Tibial artery (tissue), 4 donors: ENCODE data around the gene HS1BP3.

Source experiments
- DNase-seq, 2 donors: peaks; one replicate each; pipeline ENCODE4 v3.0.0-alpha.2; 2019
- H3K27ac ChIP-seq, 2 donors: fragments of 200-600 bp; sonication (generic) in 1 of 2; 1 replicate in 1 of 2; 2 replicates in 1 of 2; pipeline ENCODE4 v1.5.1; 2018 to 2019; ENCODE audit warnings: mild to moderate bottlenecking in 1 of 2
- H3K27me3 ChIP-seq, 2 donors: fragments of 200-600 bp; sonication (generic) in 1 of 2; one replicate each; pipeline versions ENCODE4 v1.5.1 to v1.6.0; 2016 to 2019
- H3K36me3 ChIP-seq, 3 donors: fragments of 200-600 bp; sonication (generic) in 2 of 3; one replicate each; pipeline ENCODE4 v1.5.1; 2016 to 2019; ENCODE audit warnings: mild to moderate bottlenecking in 2 of 3
- H3K4me1 ChIP-seq, 4 donors: fragments of 200-600 bp; sonication (generic) in 2 of 4; 1 replicate in 3 of 4; 2 replicates in 1 of 4; pipeline ENCODE4 v1.5.1; 2016 to 2019
- H3K4me3 ChIP-seq, 2 donors: fragments of 200-600 bp; sonication (generic) in 1 of 2; 1 replicate in 1 of 2; 2 replicates in 1 of 2; pipeline ENCODE4 v1.5.1; 2018 to 2019; ENCODE audit warnings: mild to moderate bottlenecking in 2 of 2
- H3K9me3 ChIP-seq, 3 donors: fragments of 200-600 bp; sonication (generic) in 1 of 3; one replicate each; pipeline ENCODE4 v1.5.1; 2016 to 2019
- intact Hi-C: fragments of 100-400 bp; cut with DNase I; formaldehyde crosslinking; loops from one replicate; pipeline ENCODE4 v1.15.0; 2023; ENCODE audit warnings: low total_unique reads
- TF ChIP-seq, protein P1 (sequence below), 2 experiments: fragments of 200-600 bp in 1 of 2; fragments of 450-650 bp in 1 of 2; IDR thresholded peaks; one replicate each; pipeline ENCODE4 v1.5.1; 2017 to 2019; ENCODE audit warnings: antibody characterized with exemption in 2 of 2, mild to moderate bottlenecking in 1 of 2, moderate library complexity in 1 of 2

Gene HS1BP3

DNA sequence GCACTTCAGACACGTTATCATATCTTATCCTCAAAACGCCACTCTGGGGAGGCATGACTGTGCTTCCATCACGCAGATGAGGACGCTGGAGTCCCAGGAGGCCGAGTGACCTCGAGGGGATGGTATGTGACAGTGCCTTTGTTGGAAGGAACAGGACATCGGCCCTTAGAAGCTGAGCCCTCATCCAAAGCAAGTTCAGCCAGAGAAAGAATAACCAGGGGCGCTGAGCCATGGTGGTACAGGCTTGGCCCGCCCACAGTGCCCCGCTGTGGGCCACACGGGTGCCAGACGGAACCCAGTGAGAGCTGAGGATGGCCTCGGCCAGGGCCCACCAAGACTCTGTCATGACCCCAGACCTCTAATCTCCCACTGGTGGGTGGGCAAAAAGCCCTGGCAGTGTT lies 31.3 kb downstream of the HS1BP3 start:
- Histone ChIP-seq H3K4me1 (peaks cover 16 to 67% (median 61%) of the 10 kb centered on the region in 4 donors), H3K27me3 (no peaks in the 10 kb centered on the region), H3K27ac (peak overlapping the region; percentile 97 to 99), H3K36me3 (peaks cover 43 to 50% (median 49%) of the 10 kb centered on the region in 3 donors), H3K9me3 (no peaks in the 10 kb centered on the region), H3K4me3 (no peak overlapping the region)
- intact Hi-C loops: loop anchor here (2.0 to 5.0 kb wide), 2 partner anchors 15 to 167 kb away; no protein-coding TSS in a partner anchor
- TF ChIP-seq, protein P1, sequence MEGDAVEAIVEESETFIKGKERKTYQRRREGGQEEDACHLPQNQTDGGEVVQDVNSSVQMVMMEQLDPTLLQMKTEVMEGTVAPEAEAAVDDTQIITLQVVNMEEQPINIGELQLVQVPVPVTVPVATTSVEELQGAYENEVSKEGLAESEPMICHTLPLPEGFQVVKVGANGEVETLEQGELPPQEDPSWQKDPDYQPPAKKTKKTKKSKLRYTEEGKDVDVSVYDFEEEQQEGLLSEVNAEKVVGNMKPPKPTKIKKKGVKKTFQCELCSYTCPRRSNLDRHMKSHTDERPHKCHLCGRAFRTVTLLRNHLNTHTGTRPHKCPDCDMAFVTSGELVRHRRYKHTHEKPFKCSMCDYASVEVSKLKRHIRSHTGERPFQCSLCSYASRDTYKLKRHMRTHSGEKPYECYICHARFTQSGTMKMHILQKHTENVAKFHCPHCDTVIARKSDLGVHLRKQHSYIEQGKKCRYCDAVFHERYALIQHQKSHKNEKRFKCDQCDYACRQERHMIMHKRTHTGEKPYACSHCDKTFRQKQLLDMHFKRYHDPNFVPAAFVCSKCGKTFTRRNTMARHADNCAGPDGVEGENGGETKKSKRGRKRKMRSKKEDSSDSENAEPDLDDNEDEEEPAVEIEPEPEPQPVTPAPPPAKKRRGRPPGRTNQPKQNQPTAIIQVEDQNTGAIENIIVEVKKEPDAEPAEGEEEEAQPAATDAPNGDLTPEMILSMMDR (IDR thresholded peaks at IDR 0.05): no peak
- DNase-seq: peak; percentile 31 to 73

DNA sequence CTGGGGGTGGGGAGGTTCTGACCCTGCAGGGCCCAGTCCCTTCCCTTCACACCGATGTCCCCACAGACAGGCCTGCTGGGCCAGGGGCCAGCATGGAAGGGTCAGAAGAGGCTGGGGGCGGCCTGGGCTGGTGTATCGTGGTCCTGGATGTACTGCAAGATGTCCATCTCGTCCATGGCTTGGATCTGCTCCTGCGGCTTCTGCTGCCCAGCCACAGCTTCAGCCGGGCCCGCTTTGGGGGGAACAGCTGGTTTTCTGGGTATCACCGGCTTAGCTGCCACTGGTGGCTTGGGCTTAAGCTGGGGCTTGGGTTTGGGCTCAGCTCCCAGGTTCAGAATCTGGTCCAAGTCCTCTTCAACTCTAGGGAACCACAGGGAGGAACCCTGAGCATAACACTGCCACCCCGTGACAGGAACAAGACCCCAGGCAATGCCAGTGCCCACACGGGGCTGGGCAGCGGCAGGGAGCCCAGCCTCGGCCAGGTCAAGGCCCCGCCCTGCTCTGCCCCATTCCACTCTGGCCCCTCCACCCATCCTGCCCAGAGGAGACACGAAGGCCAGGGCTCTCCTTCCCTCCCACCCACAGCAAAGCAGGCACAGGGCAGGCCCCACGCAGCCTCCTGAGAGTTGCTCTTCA lies 31.9 kb downstream of the HS1BP3 start:
- H3K27ac ChIP-seq: peak overlapping the region; percentile 97 to 99
- H3K4me1 ChIP-seq: peaks cover 16 to 73% (median 67%) of the 10 kb centered on the region in 4 donors
- H3K4me3 ChIP-seq: peak overlapping the region; percentile 1 to 2
- H3K36me3 ChIP-seq: peaks cover 36 to 43% (median 43%) of the 10 kb centered on the region in 3 donors
- DNase-seq: peak; percentile 24 to 77
- no peaks in the 10 kb centered on the region for H3K9me3 ChIP-seq
- no peaks in the 10 kb centered on the region for H3K27me3 ChIP-seq
- intact Hi-C loops: loop anchor here (2.0 to 5.0 kb wide), 2 partner anchors 16 to 167 kb away; no protein-coding TSS in a partner anchor
- TF ChIP-seq, protein P1 (IDR thresholded peaks at IDR 0.05): no peak

DNA sequence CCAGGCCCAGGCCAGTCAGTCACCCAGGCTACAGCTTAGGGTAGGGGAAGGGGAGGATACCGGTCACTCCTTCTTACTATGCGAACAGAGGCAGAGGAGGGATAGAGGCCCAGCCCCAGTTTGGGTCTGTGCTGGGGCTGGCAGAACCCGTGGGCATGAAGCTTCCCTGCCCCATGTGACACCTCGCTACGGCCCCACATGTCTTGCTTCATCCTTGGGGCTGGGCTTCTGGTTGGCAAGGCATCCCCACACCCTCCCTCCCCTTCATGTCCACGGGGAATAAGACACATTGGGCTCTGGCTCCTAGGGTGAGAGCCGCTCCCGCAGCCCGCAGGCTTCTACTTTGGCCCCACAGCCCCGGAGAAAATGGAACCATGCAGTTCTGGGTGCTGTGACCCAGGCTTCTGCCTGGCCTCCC lies 32.4 kb downstream of the HS1BP3 start:
- DNase-seq: peak; percentile 82 to 95
- Histone ChIP-seq H3K27ac (peak overlapping the region; percentile 97 to 99), H3K36me3 (peaks cover 31 to 38% (median 38%) of the 10 kb centered on the region in 3 donors), H3K9me3 (no peaks in the 10 kb centered on the region), H3K4me3 (peak overlapping the region; percentile 1 to 2), H3K4me1 (peaks cover 16 to 78% (median 72%) of the 10 kb centered on the region in 4 donors), H3K27me3 (no peaks in the 10 kb centered on the region)
- intact Hi-C loops: loop anchor here (2.0 to 5.0 kb wide), 2 partner anchors 16 to 166 kb away; no protein-coding TSS in a partner anchor
- TF ChIP-seq, protein P1 (IDR thresholded peaks at IDR 0.05): no peak

DNA sequence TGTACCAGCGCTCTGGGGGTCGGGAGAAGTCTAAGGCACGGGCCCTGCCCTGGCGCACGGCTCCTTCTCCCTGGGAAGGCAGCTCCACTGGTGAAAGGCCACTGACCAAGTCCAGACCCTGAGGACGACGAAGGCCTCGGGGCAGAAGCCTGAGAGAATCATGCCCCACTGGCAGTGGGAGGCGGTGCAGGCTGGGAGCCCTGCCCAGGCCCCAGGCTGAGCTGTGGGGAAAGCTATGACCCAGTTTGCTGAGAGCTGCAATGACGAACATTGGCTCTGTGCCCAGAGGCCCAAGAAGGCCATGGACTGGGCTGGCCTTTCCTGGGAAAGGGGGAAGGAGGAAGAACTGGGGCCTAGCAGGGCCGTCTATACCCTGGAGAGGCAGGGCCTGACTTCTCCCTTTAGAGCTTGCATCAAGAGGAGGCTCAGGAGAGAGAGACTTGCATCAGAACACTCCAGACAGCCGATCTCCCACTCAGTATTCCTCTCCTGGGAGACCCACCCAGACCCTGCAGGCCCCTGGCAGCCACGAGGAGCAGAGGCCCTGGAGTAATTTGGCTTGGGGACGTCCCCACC lies 32.9 kb downstream of the HS1BP3 start:
- DNase-seq: peak; percentile 99 to 100
- Histone ChIP-seq H3K27ac (peak overlapping the region; percentile 97 to 99), H3K36me3 (peaks cover 26 to 33% (median 33%) of the 10 kb centered on the region in 3 donors), H3K27me3 (no peaks in the 10 kb centered on the region), H3K9me3 (no peaks in the 10 kb centered on the region), H3K4me1 (peaks cover 16 to 81% (median 74%) of the 10 kb centered on the region in 4 donors), H3K4me3 (peak overlapping the region; percentile 1 to 2)
- TF ChIP-seq, protein P1 (IDR thresholded peaks at IDR 0.05): peak; percentile 77 to 83
- intact Hi-C loops: loop anchor here (2.0 to 5.0 kb wide), 2 partner anchors 17 to 166 kb away; no protein-coding TSS in a partner anchor

DNA sequence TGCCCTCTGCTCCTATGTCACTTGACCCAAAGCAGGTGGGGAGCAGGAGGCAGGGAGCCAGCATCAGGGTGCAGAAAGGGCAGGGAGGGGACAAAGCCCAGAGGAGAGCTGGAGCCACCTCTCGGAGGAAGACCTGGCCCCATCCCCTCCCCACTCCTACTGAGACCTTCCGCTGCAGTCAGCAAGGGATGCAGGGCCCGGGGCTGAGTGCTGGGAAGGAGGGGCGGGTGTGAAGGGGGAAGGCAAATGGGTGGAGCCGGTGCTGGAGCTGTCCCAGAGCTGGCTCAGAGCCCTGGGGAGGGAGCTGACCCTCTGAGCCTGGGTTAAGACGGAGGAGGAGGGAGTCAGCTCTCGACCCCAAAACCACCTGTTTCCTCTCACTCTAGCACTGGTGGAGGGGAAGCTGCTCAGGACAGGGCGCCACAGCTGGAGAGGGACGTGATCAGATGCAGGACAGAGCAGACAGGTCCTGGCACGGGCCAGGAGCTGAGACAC lies 33.8 kb downstream of the HS1BP3 start:
- Histone ChIP-seq H3K27ac (peak overlapping the region; percentile 97 to 99), H3K4me3 (no peak overlapping the region), H3K36me3 (peaks cover 18 to 25% (median 24%) of the 10 kb centered on the region in 3 donors), H3K9me3 (no peaks in the 10 kb centered on the region), H3K27me3 (no peaks in the 10 kb centered on the region), H3K4me1 (peaks cover 16 to 89% (median 75%) of the 10 kb centered on the region in 4 donors)
- peak; percentile 72 to 89 for DNase-seq
- TF ChIP-seq, protein P1 (IDR thresholded peaks at IDR 0.05): no peak
- intact Hi-C loops: loop anchor here (5.0 kb wide), 1 partner anchor 165 kb away; no protein-coding TSS in a partner anchor
